MM.1S (cell line): ENCODE measurements around the gene FFAR2.

Source experiments
- DNase-seq: peaks from one replicate; pipeline ENCODE4 v3.0.0-alpha.2; 2015
- H2AFZ ChIP-seq: fragments of 300-600 bp; sonication (generic); 2 replicates; pipeline ENCODE4 v1.6.0; 2016; ENCODE audit warnings: antibody characterized with exemption, low read length
- H3F3A ChIP-seq: fragments of 300-600 bp; sonication (generic); 2 replicates; pipeline ENCODE4 v1.6.1; 2016; ENCODE audit warnings: mild to moderate bottlenecking, antibody characterized with exemption, low read length, moderate library complexity, mixed read lengths; ENCODE audit not compliant: insufficient read depth
- H3K27ac ChIP-seq: fragments of 300-600 bp; sonication (generic); 2 replicates; pipeline ENCODE4 v1.5.1; 2016; ENCODE audit warnings: mild to moderate bottlenecking, low read length
- H3K27me3 ChIP-seq: fragments of 300-600 bp; sonication (generic); replicated peaks from 2 replicates; pipeline ENCODE4 v1.6.0; 2016; ENCODE audit warnings: low read length; ENCODE audit not compliant: insufficient read depth
- H3K36me3 ChIP-seq: fragments of 300-600 bp; sonication (generic); replicated peaks from 2 replicates; pipeline ENCODE4 v1.6.1; 2016; ENCODE audit warnings: mild to moderate bottlenecking, low read length, mixed read lengths; ENCODE audit not compliant: insufficient read depth
- H3K4me1 ChIP-seq: fragments of 300-600 bp; sonication (generic); 2 replicates; pipeline ENCODE4 v1.6.1; 2016; ENCODE audit warnings: low read length, mixed read lengths
- H3K4me2 ChIP-seq: fragments of 300-600 bp; sonication (generic); 2 replicates; pipeline ENCODE4 v1.6.0; 2016; ENCODE audit warnings: low read depth, low read length
- H3K4me3 ChIP-seq: fragments of 300-600 bp; sonication (generic); 2 replicates; pipeline ENCODE4 v1.5.1; 2016; ENCODE audit warnings: low read length, mixed read lengths
- H3K79me2 ChIP-seq: fragments of 300-600 bp; sonication (generic); 2 replicates; pipeline ENCODE4 v1.6.1; 2016; ENCODE audit warnings: mixed run types, low read length, mixed read lengths
- H3K9ac ChIP-seq: fragments of 300-600 bp; sonication (generic); 2 replicates; pipeline ENCODE4 v1.6.1; 2016; ENCODE audit warnings: low read length, mixed read lengths
- H3K9me2 ChIP-seq: fragments of 300-600 bp; sonication (generic); replicated peaks from 2 replicates; pipeline ENCODE4 v1.6.1; 2016; ENCODE audit warnings: mild to moderate bottlenecking, low read length, mixed read lengths; ENCODE audit not compliant: insufficient read depth
- H3K9me3 ChIP-seq: fragments of 300-600 bp; sonication (generic); replicated peaks from 2 replicates; pipeline ENCODE4 v1.6.1; 2016; ENCODE audit warnings: mild to moderate bottlenecking, low read length, mixed read lengths; ENCODE audit not compliant: insufficient read depth
- H4K20me1 ChIP-seq: fragments of 300-600 bp; sonication (generic); 2 replicates; pipeline ENCODE4 v1.6.1; 2016; ENCODE audit warnings: mild to moderate bottlenecking, low read length, moderate library complexity, mixed read lengths; ENCODE audit not compliant: insufficient read depth
- CTCF ChIP-seq: fragments of 300-600 bp; sonication (generic); IDR thresholded peaks from 2 replicates; pipeline ENCODE4 v1.5.1; 2016; ENCODE audit warnings: antibody characterized with exemption, low read length, mixed read lengths
- EZH2 ChIP-seq: fragments of 300-600 bp; sonication (generic); optimal IDR thresholded peaks from 2 replicates; pipeline ENCODE3; 2017; ENCODE audit warnings: low read depth, mild to moderate bottlenecking, antibody characterized with exemption, low read length, mixed read lengths
- EZH2phosphoT487 ChIP-seq: fragments of 300-600 bp; sonication (generic); IDR thresholded peaks from 2 replicates; pipeline ENCODE4 v1.6.1; 2018; ENCODE audit warnings: antibody characterized with exemption, low read length

The FFAR2 gene

DNA sequence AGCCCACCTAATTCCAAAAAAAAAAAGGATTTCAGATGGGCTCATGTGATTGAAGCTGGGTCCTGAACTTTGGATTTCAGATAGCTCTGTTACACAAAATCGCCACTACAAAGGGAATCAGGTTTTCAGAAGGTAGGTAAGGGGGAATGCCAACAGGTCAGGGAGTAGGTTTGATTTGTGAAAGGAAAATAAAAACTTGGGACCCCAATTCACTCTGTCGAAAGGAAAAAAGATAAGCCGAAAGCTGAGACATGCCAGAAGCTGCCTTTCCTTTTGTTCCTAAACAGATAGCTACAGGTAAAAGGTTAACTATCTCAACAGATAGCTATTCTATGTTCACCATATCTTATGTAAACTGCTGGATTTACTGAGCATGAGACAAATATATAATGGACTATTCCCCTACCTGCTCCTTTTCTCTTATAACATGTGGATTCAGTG lies 38.2 kb downstream of the FFAR2 start:
- H3K9ac ChIP-seq: no peak overlapping the region
- H3K27me3 ChIP-seq: peaks cover 78% of the 10 kb centered on the region
- H3F3A ChIP-seq: no peaks in the 10 kb centered on the region
- no peaks in the 10 kb centered on the region for H3K4me1 ChIP-seq
- H3K79me2 ChIP-seq: no peaks in the 10 kb centered on the region
- H3K9me3 ChIP-seq: no peaks in the 10 kb centered on the region
- H4K20me1 ChIP-seq: no peaks in the 10 kb centered on the region
- no peaks in the 10 kb centered on the region for H3K9me2 ChIP-seq
- H2AFZ ChIP-seq: no peak overlapping the region
- H3K36me3 ChIP-seq: no peaks in the 10 kb centered on the region
- no peak overlapping the region for H3K4me2 ChIP-seq
- no peak overlapping the region for H3K4me3 ChIP-seq
- TF ChIP-seq CTCF (no peak), EZH2phosphoT487 (no peak), EZH2 (no peak)
- H3K27ac ChIP-seq: no peak overlapping the region
- no peak for DNase-seq

- Histone ChIP-seq H3K79me2 (no peaks in the 10 kb centered on the region), H4K20me1 (no peaks in the 10 kb centered on the region), H3K9ac (no peak overlapping the region), H3K4me2 (no peak overlapping the region), H3K27ac (no peak overlapping the region), H3K27me3 (peaks cover 92% of the 10 kb centered on the region), H2AFZ (no peak overlapping the region), H3K4me1 (no peaks in the 10 kb centered on the region), H3K36me3 (no peaks in the 10 kb centered on the region), H3K9me3 (no peaks in the 10 kb centered on the region), H3F3A (no peaks in the 10 kb centered on the region), H3K9me2 (no peaks in the 10 kb centered on the region), H3K4me3 (no peak overlapping the region)
- no peak for TF ChIP-seq EZH2
- no peak for TF ChIP-seq CTCF
- no peak for TF ChIP-seq EZH2phosphoT487
- DNase-seq: no peak
Measured at GRCh38 chr19:35487656-35488182, 39.7 kb downstream of the FFAR2 start.

DNA sequence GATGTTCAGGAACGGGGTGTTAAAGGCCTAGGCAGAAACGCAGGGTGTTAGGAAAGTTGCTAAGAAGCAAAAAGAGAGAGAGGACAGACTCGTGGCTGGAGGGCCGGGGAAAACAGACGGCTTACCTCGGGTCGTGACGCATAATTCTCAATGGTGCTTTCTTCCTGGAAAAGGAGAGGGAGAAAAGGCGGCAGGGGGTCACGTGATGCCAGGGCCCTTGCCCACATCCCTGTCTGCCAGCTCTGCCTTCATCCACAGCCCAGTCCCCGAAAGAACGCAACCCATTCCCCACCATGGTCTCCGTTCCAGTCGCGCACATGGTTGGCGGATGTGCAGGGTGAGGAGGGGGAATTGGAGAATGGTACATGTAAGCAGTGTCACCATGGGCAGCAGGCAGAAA lies 40.6 kb downstream of the FFAR2 start:
- Histone ChIP-seq H3K9me2 (no peaks in the 10 kb centered on the region), H3F3A (no peaks in the 10 kb centered on the region), H3K27me3 (peaks cover 92% of the 10 kb centered on the region), H3K4me1 (no peaks in the 10 kb centered on the region), H3K9ac (no peak overlapping the region), H3K9me3 (no peaks in the 10 kb centered on the region), H3K4me2 (no peak overlapping the region), H4K20me1 (no peaks in the 10 kb centered on the region), H3K4me3 (no peak overlapping the region), H2AFZ (no peak overlapping the region), H3K36me3 (no peaks in the 10 kb centered on the region), H3K79me2 (no peaks in the 10 kb centered on the region), H3K27ac (no peak overlapping the region)
- no peak for DNase-seq
- TF ChIP-seq CTCF (no peak), EZH2 (no peak), EZH2phosphoT487 (no peak)
